ENCODE measurements around the gene CERK. TPM values are rescaled to one million over a fixed set of nuclear protein-coding genes. Genes with fewer than 3 reads are reported as not detected.

The CERK gene
- total and polyA plus RNA-seq, 9 of the 15 experiments (the other 6 are each of a cell fraction or from before 2014, with no cell fraction given) = 1.1 to 14.9 (median 8.7) TPM

- no peak for FAIRE-seq
- no TSS peak for BruUV-seq (replicated peaks)
- TF ChIP-seq EP300 (IDR thresholded peaks at IDR 0.05; ENCODE audit: low read length) (no peak), ZNF511 (CRISPR knock-in tag; IDR thresholded peaks at IDR 0.05) (no peak), SIX5 (IDR thresholded peaks at IDR 0.05; ENCODE audit: borderline replicate concordance in 1 of 2, insufficient read depth in 1 of 2, low read depth in 1 of 2, low read length in 2 of 2) (no peak), ZFP36 (IDR thresholded peaks at IDR 0.05; ENCODE audit: low read depth, low read length, partially characterized antibody) (no peak), DLX4 (CRISPR knock-in tag; IDR thresholded peaks at IDR 0.05) (no peak), NCOA2 (IDR thresholded peaks at IDR 0.05; ENCODE audit: partially characterized antibody in 2 of 2) (no peak), FOXJ3 (CRISPR knock-in tag; IDR thresholded peaks at IDR 0.05) (no peak), PTBP1 (IDR thresholded peaks at IDR 0.05; ENCODE audit: low read depth, low read length) (no peak), RFX1 (IDR thresholded peaks at IDR 0.05) (no peak), ATF7 (IDR thresholded peaks at IDR 0.05) (no peak), NKRF (IDR thresholded peaks at IDR 0.05; ENCODE audit: borderline replicate concordance) (no peak), FUS (optimal IDR thresholded peaks at IDR 0.05; ENCODE audit: low read depth, low read length) (no peak), HCFC1 (IDR thresholded peaks at IDR 0.05; ENCODE audit: low read depth, low read length) (no peak), PATZ1 (CRISPR knock-in tag; IDR thresholded peaks at IDR 0.05; ENCODE audit: borderline replicate concordance) (no peak)
Measured at GRCh38 chr22:46752286-46752987, 14.4 kb upstream of the CERK start.

More at GRCh38 chr22:46752286-46752987, 14.4 kb upstream of the CERK start:
- CTCF ChIA-PET (ENCODE audit: low intra/inter-chr PET ratio) = no interaction called here
- no peaks in the 10 kb centered on the region for H3K79me2 ChIP-seq (ENCODE audit: control insufficient read depth, insufficient read depth, low read length)
- H4K20me1 ChIP-seq (replicated peaks; ENCODE audit: control insufficient read depth, insufficient read depth, low read length) = no peaks in the 10 kb centered on the region
- H3K4me1 ChIP-seq (replicated peaks in 1 of 2; ENCODE audit: control insufficient read depth in 2 of 2, insufficient read depth in 2 of 2, low read length in 2 of 2) = peaks cover 17 to 28% of the 10 kb centered on the region in 2 experiments
- DNase-seq (ENCODE audit: extremely low read depth in 1 of 4, low spot score in 3 of 4) (no peak), ATAC-seq (no peak)
- intact Hi-C loops (cut with micrococcal nuclease) (no loop called here), in situ Hi-C loops (cut with MboI) (no loop called here)
- H3K4me3 ChIP-seq = no peak overlapping the region
- H3K27ac ChIP-seq (ENCODE audit: extremely low read depth, low read depth, low read length) = no peak overlapping the region
- H3K9ac ChIP-seq (ENCODE audit: insufficient read depth in 1 of 2, low read depth in 2 of 2, low read length in 2 of 2) = no peak overlapping the region
- H3K9me3 ChIP-seq (replicated peaks; ENCODE audit: control insufficient read depth, insufficient read depth, low read depth, low read length) = peaks cover 10% of the 10 kb centered on the region
- no peaks in the 10 kb centered on the region for H3K36me3 ChIP-seq (ENCODE audit: control insufficient read depth, insufficient read depth, low read length)
- POLR2A ChIA-PET = interaction anchor here (4.0 kb wide), 1 partner anchor 9 kb away, joined by 27 read pairs; the partner anchor contains the start of gene TBC1D22A
- H3K4me2 ChIP-seq (ENCODE audit: insufficient read depth, low read length) = no peak overlapping the region
- H2AFZ ChIP-seq (ENCODE audit: low read depth, low read length) = no peak overlapping the region
- H3K9me1 ChIP-seq (ENCODE audit: control insufficient read depth, insufficient read depth, low read length) = no peaks in the 10 kb centered on the region
- H3K27me3 ChIP-seq (ENCODE audit: control insufficient read depth in 2 of 2, insufficient read depth in 2 of 2, low read length in 2 of 2) = peaks cover 2 to 9% of the 10 kb centered on the region in 2 experiments; a peak in 2 of 5 replicates
- 53% methylated on average over 7 of the region's 11 CpGs for WGBS (ENCODE audit: insufficient coverage, low coverage, missing lambda C conversion rate)
